ENCODE data around the gene CADPS2. TPM values are rescaled to one million over a fixed set of nuclear protein-coding genes. Genes with fewer than 3 reads are reported as not detected.

CADPS2 gene
- total RNA-seq, 1 donor from 2014 or later = 8.8 TPM

- no peak for DNase-seq (ENCODE audit: low read depth)
- Histone ChIP-seq H3K36me3 (ENCODE audit: control insufficient read depth, insufficient read depth, low read length) (no peaks in the 10 kb centered on the region), H3K4me3 (ENCODE audit: low read depth, low read length) (no peak overlapping the region), H3K27me3 (ENCODE audit: control insufficient read depth, insufficient read depth, low read length) (no peaks in the 10 kb centered on the region)
- no peak for TF ChIP-seq CTCF (IDR thresholded peaks at IDR 0.05; ENCODE audit: insufficient read depth, low read length, poor library complexity, severe bottlenecking)
Measured at GRCh38 chr7:122597277-122597676, 289.0 kb downstream of the CADPS2 start.

- TF ChIP-seq CTCF (IDR thresholded peaks at IDR 0.05; ENCODE audit: insufficient read depth, low read length, poor library complexity, severe bottlenecking) = no peak
- no peaks in the 10 kb centered on the region for H3K27me3 ChIP-seq (ENCODE audit: control insufficient read depth, insufficient read depth, low read length)
- no peaks in the 10 kb centered on the region for H3K36me3 ChIP-seq (ENCODE audit: control insufficient read depth, insufficient read depth, low read length)
- DNase-seq (ENCODE audit: low read depth) = no peak
- H3K4me3 ChIP-seq (ENCODE audit: low read depth, low read length) = no peak overlapping the region
Measured at GRCh38 chr7:122595885-122596284, 290.4 kb downstream of the CADPS2 start.

DNA sequence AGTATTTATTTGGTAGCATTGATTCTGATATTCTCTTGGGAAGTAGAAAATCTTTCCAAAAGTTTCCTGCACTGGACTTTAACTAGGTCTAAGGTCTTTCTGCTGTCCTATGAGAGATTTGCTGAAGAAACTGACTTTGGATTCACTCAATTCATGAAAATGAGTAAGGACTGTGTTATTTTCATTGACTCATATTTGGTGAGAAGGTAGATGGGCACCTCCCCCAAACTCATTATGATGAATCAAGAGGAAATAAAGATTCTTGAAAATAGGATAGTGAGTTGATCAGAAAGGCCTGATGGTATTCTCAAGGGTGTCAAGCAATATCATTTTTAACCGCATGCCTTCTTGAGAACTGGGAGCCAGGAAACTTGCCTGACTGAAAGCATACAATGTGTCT is 297.6 kb downstream of the CADPS2 start:
- no peak for DNase-seq (ENCODE audit: low read depth)
- no peaks in the 10 kb centered on the region for H3K36me3 ChIP-seq (ENCODE audit: control insufficient read depth, insufficient read depth, low read length)
- TF ChIP-seq CTCF (IDR thresholded peaks at IDR 0.05; ENCODE audit: insufficient read depth, low read length, poor library complexity, severe bottlenecking) = no peak

GRCh38 chr7:122584676-122585251 is 301.5 kb downstream of the CADPS2 start:
- DNase-seq (ENCODE audit: low read depth) = no peak
- Histone ChIP-seq H3K4me3 (ENCODE audit: low read depth, low read length) (no peak overlapping the region), H3K36me3 (ENCODE audit: control insufficient read depth, insufficient read depth, low read length) (no peaks in the 10 kb centered on the region), H3K27me3 (ENCODE audit: control insufficient read depth, insufficient read depth, low read length) (no peaks in the 10 kb centered on the region)
- no peak for TF ChIP-seq CTCF (IDR thresholded peaks at IDR 0.05; ENCODE audit: insufficient read depth, low read length, poor library complexity, severe bottlenecking)

More for the DNA sequence above, 297.6 kb downstream of the CADPS2 start:
- no peaks in the 10 kb centered on the region for H3K27me3 ChIP-seq (ENCODE audit: control insufficient read depth, insufficient read depth, low read length)
- H3K4me3 ChIP-seq (ENCODE audit: low read depth, low read length) = no peak overlapping the region

DNA sequence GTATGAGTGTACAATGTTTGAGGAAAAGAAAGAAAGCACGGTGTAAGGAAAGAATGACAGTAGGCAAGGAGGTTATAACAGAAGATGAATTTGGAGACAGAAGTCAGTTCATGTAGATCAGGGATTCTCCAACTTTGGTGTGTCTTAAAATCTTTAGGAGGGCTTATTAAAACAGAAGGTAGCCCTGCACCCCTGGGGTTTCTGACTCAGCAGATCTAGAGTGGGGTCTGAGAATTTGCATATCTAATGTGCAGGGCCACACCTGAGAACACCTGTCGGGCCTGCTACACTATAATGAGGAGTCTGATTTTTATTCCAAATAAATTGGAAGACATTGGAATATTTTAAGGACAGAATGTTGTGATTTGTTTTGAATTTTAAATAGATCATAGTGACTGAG is 307.9 kb downstream of the CADPS2 start:
- H3K27me3 ChIP-seq (ENCODE audit: control insufficient read depth, insufficient read depth, low read length) = no peaks in the 10 kb centered on the region
- TF ChIP-seq CTCF (IDR thresholded peaks at IDR 0.05; ENCODE audit: insufficient read depth, low read length, poor library complexity, severe bottlenecking) = no peak
- H3K36me3 ChIP-seq (ENCODE audit: control insufficient read depth, insufficient read depth, low read length) = no peaks in the 10 kb centered on the region
- no peak overlapping the region for H3K4me3 ChIP-seq (ENCODE audit: low read depth, low read length)
- DNase-seq (ENCODE audit: low read depth) = no peak

DNA sequence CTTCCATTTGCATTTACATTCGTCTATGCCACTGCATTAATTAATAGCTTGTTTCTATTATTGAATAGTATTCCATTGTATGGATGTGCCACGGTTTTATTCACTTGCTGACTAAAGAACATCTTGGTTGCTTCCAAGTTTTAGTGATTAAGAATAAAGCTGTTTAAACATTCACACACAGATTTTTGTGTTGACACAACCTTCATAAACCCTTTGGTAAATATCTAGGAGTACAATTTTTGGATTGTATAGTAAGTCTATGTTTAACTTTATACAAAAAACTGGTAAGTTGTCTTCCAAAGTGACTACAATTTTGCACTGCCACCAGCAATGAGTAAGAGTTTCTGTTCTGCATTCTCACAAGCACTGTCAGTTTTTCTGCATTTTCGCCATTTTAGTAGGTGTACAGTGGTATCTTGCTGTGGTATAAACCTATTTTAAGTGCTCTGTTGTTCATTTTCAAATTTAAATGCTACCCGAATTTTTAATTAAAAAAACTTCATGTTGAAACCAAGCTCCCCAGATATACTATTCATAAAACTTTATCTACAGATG is 308.7 kb downstream of the CADPS2 start:
- no peak for DNase-seq (ENCODE audit: low read depth)
- no peaks in the 10 kb centered on the region for H3K27me3 ChIP-seq (ENCODE audit: control insufficient read depth, insufficient read depth, low read length)
- TF ChIP-seq CTCF (IDR thresholded peaks at IDR 0.05; ENCODE audit: insufficient read depth, low read length, poor library complexity, severe bottlenecking) = no peak
- H3K36me3 ChIP-seq (ENCODE audit: control insufficient read depth, insufficient read depth, low read length) = no peaks in the 10 kb centered on the region
- no peak overlapping the region for H3K4me3 ChIP-seq (ENCODE audit: low read depth, low read length)
